Muscle layer of duodenum (tissue), 2 donors: ENCODE data around the gene ZBTB45.
A peak's percentile ranks its signal among the peaks of the same experiment; 100 is the strongest.

Experiments
- H3K27ac ChIP-seq: one replicate; pipeline ENCODE4 v1.7.0; 2013; ENCODE audit warnings: mild to moderate bottlenecking, low read length
- H3K27me3 ChIP-seq: one replicate; pipeline ENCODE4 v1.7.0; 2013; ENCODE audit warnings: low read depth, mild to moderate bottlenecking, control low read depth, low read length
- H3K36me3 ChIP-seq, 2 donors: one replicate each; pipeline ENCODE4 v1.7.0; 2013; ENCODE audit warnings: low read length in 2 of 2, control low read depth in 1 of 2, mild to moderate bottlenecking in 1 of 2; ENCODE audit not compliant: insufficient read depth in 2 of 2, control insufficient read depth in 1 of 2
- H3K4me1 ChIP-seq, 2 donors: one replicate each; pipeline ENCODE4 v1.7.0; 2013; ENCODE audit warnings: low read length in 2 of 2, mild to moderate bottlenecking in 2 of 2, control low read depth in 1 of 2, moderate library complexity in 1 of 2; ENCODE audit not compliant: insufficient read depth in 2 of 2, control insufficient read depth in 1 of 2
- H3K4me3 ChIP-seq, 2 donors: one replicate each; pipeline ENCODE4 v1.7.0; 2013; ENCODE audit warnings: low read length in 2 of 2, low read depth in 1 of 2, mild to moderate bottlenecking in 1 of 2
- H3K9me3 ChIP-seq, 2 donors: one replicate each; pipeline ENCODE4 v1.7.0; 2013; ENCODE audit warnings: low read length in 2 of 2, control low read depth in 1 of 2, mild to moderate bottlenecking in 1 of 2; ENCODE audit not compliant: control insufficient read depth in 1 of 2
- donor health status: healthy.

The ZBTB45 gene

GRCh38 chr19:58522709-58523108, 3.1 kb upstream of the ZBTB45 start:
- Histone ChIP-seq H3K4me3 (no peak overlapping the region), H3K27me3 (no peaks in the 10 kb centered on the region), H3K27ac (no peak overlapping the region), H3K9me3 (no peaks in the 10 kb centered on the region), H3K4me1 (peaks cover 12 to 13% of the 10 kb centered on the region in 2 donors), H3K36me3 (no peaks in the 10 kb centered on the region)

GRCh38 chr19:58521651-58522050, 2.0 kb upstream of the ZBTB45 start:
- Histone ChIP-seq H3K27me3 (no peaks in the 10 kb centered on the region), H3K27ac (no peak overlapping the region), H3K4me1 (peaks cover 13 to 22% of the 10 kb centered on the region in 2 donors), H3K4me3 (no peak overlapping the region), H3K9me3 (no peaks in the 10 kb centered on the region), H3K36me3 (peaks cover 0 to 7% of the 10 kb centered on the region in 2 donors)

GRCh38 chr19:58520257-58520599, 618 bp upstream of the ZBTB45 start:
- H3K27ac ChIP-seq: peak overlapping the region; percentile 97

GRCh38 chr19:58519087-58519354, 589 bp downstream of the ZBTB45 start:
- Histone ChIP-seq H3K9me3 (no peaks in the 10 kb centered on the region), H3K4me1 (peaks cover 17 to 37% of the 10 kb centered on the region in 2 donors)

More at GRCh38 chr19:58520257-58520599, 618 bp upstream of the ZBTB45 start:
- H3K4me3 ChIP-seq: peak overlapping the region; percentile 81 to 89
- no peaks in the 10 kb centered on the region for H3K9me3 ChIP-seq
- H3K27me3 ChIP-seq: no peaks in the 10 kb centered on the region
- H3K4me1 ChIP-seq: peaks cover 13 to 32% of the 10 kb centered on the region in 2 donors
- peaks cover 7 to 18% of the 10 kb centered on the region in 2 donors for H3K36me3 ChIP-seq

GRCh38 chr19:58518256-58519086, 1.1 kb downstream of the ZBTB45 start:
- Histone ChIP-seq H3K4me3 (peak overlapping the region; percentile 81 to 89), H3K36me3 (peaks cover 7 to 19% of the 10 kb centered on the region in 2 donors), H3K4me1 (peaks cover 17 to 42% of the 10 kb centered on the region in 2 donors), H3K27me3 (no peaks in the 10 kb centered on the region), H3K9me3 (no peaks in the 10 kb centered on the region), H3K27ac (peak overlapping the region; percentile 97)

More at GRCh38 chr19:58519087-58519354, 589 bp downstream of the ZBTB45 start:
- peaks cover 7 to 19% of the 10 kb centered on the region in 2 donors for H3K36me3 ChIP-seq
- H3K4me3 ChIP-seq: peak overlapping the region; percentile 81 to 89
- H3K27me3 ChIP-seq: no peaks in the 10 kb centered on the region
- peak overlapping the region; percentile 97 for H3K27ac ChIP-seq

- Histone ChIP-seq H3K27me3 (no peaks in the 10 kb centered on the region), H3K9me3 (no peaks in the 10 kb centered on the region), H3K4me3 (no peak overlapping the region), H3K36me3 (peaks cover 7 to 19% of the 10 kb centered on the region in 2 donors), H3K4me1 (peaks cover 17 to 44% of the 10 kb centered on the region in 2 donors), H3K27ac (no peak overlapping the region)
Observed at GRCh38 chr19:58516964-58517833, 2.4 kb downstream of the ZBTB45 start.

GRCh38 chr19:58516246-58516836, 3.3 kb downstream of the ZBTB45 start:
- H3K27me3 ChIP-seq: no peaks in the 10 kb centered on the region
- H3K36me3 ChIP-seq: peaks cover 7 to 19% of the 10 kb centered on the region in 2 donors
- H3K4me1 ChIP-seq: peaks cover 17 to 44% of the 10 kb centered on the region in 2 donors
- H3K4me3 ChIP-seq: no peak overlapping the region
- no peak overlapping the region for H3K27ac ChIP-seq
- H3K9me3 ChIP-seq: no peaks in the 10 kb centered on the region

GRCh38 chr19:58515259-58515658, 4.4 kb downstream of the ZBTB45 start:
- H3K9me3 ChIP-seq: no peaks in the 10 kb centered on the region
- no peaks in the 10 kb centered on the region for H3K27me3 ChIP-seq
- H3K4me1 ChIP-seq: peaks cover 14 to 44% of the 10 kb centered on the region in 2 donors
- H3K36me3 ChIP-seq: peaks cover 7 to 19% of the 10 kb centered on the region in 2 donors
- H3K4me3 ChIP-seq: no peak overlapping the region
- no peak overlapping the region for H3K27ac ChIP-seq

- H3K4me3 ChIP-seq: peak overlapping the region; percentile 20 to 30
- H3K9me3 ChIP-seq: no peaks in the 10 kb centered on the region
- no peak overlapping the region for H3K27ac ChIP-seq
- peaks cover 7 to 19% of the 10 kb centered on the region in 2 donors for H3K36me3 ChIP-seq
- peaks cover 13 to 44% of the 10 kb centered on the region in 2 donors for H3K4me1 ChIP-seq
- no peaks in the 10 kb centered on the region for H3K27me3 ChIP-seq
Observed at GRCh38 chr19:58514564-58515022, 5.0 kb downstream of the ZBTB45 start.

GRCh38 chr19:58513694-58514563, 5.7 kb downstream of the ZBTB45 start:
- peaks cover 7 to 19% of the 10 kb centered on the region in 2 donors for H3K36me3 ChIP-seq
- no peaks in the 10 kb centered on the region for H3K9me3 ChIP-seq
- H3K27me3 ChIP-seq: no peaks in the 10 kb centered on the region
- H3K4me1 ChIP-seq: peaks cover 13 to 43% of the 10 kb centered on the region in 2 donors
- peak overlapping the region; percentile 30 to 43 for H3K4me3 ChIP-seq
- no peak overlapping the region for H3K27ac ChIP-seq
